Lung (tissue), 12 donors: Measurements from ENCODE around the gene SRRM3. TPM values are rescaled to one million over a fixed set of nuclear protein-coding genes. Genes with fewer than 3 reads are reported as not detected.

ENCODE experiments used
- ATAC-seq: fragments of 200-7000 bp; cut with Tn5 transposase; one replicate; pipeline ENCODE4 v1.9.1; 2020; ENCODE audit warnings: moderate number of reproducible peaks; ENCODE audit not compliant: insufficient read depth, low FRiP score
- DNase-seq, 3 donors: peaks; one replicate each; pipeline ENCODE4 v3.0.0-alpha.2; 2013 to 2017
- H3K27ac ChIP-seq, 2 donors: one replicate each; pipeline ENCODE4 v1.5.1; 2013; ENCODE audit warnings: mild to moderate bottlenecking in 2 of 2, moderate library complexity in 2 of 2, control low read depth in 1 of 2, inconsistent platforms in 1 of 2, low read depth in 1 of 2, low read length in 1 of 2
- H3K27me3 ChIP-seq, 3 donors: one replicate each; pipeline ENCODE4 v1.5.1; 2013; ENCODE audit warnings: low read length in 2 of 3; ENCODE audit not compliant: control insufficient read depth in 3 of 3, insufficient read depth in 3 of 3
- H3K36me3 ChIP-seq, 4 donors: one replicate each; pipeline ENCODE4 v1.5.1; 2013; ENCODE audit warnings: low read length in 4 of 4, mild to moderate bottlenecking in 1 of 4, moderate library complexity in 1 of 4; ENCODE audit not compliant: control insufficient read depth in 4 of 4, insufficient read depth in 4 of 4
- H3K4me1 ChIP-seq, 5 donors: one replicate each; pipeline ENCODE4 v1.5.1; 2013; ENCODE audit warnings: low read length in 5 of 5, mild to moderate bottlenecking in 2 of 5, moderate library complexity in 1 of 5; ENCODE audit not compliant: control insufficient read depth in 5 of 5, insufficient read depth in 5 of 5
- H3K4me3 ChIP-seq: one replicate; pipeline ENCODE4 v1.5.1; 2013; ENCODE audit warnings: mild to moderate bottlenecking, control low read depth, moderate library complexity
- H3K9ac ChIP-seq, 2 donors: one replicate each; pipeline ENCODE4 v1.5.1; 2013; ENCODE audit warnings: low read length in 2 of 2, control low read depth in 1 of 2; ENCODE audit not compliant: insufficient read depth in 1 of 2
- H3K9me3 ChIP-seq, 4 donors: one replicate each; pipeline ENCODE4 v1.5.1; 2013; ENCODE audit warnings: low read length in 3 of 4, mild to moderate bottlenecking in 1 of 4, moderate library complexity in 1 of 4; ENCODE audit not compliant: control insufficient read depth in 4 of 4, insufficient read depth in 3 of 4
- CTCF ChIP-seq: IDR thresholded peaks from 2 replicates; pipeline ENCODE4 v1.5.1; 2012; ENCODE audit warnings: mild to moderate bottlenecking; ENCODE audit errors: control extremely low read depth, extremely low read depth
- WGBS, 2 donors: extraction: QIAGEN DNeasy Blood & Tissue Kit; methylation state at CpG; one replicate each; pipeline ENCODE4 v1.1.7; 2013; 5-methylcytosine and 5-hydroxymethylcytosine counted together
- polyA plus RNA-seq, 2 donors: library from polyadenylated mRNA; stranded (reverse); fragments of 200-250 nt; gene quantifications; one replicate each; pipeline ENCODE4 v1.2.1, GENCODE V29; 2013
- total RNA-seq, 2 donors: library from RNA; depleted of rRNA in 1 of 2; stranded (reverse); fragments of >200 nt in 1 of 2; gene quantifications; one replicate each; pipeline ENCODE4 v1.2.1, GENCODE V29; 2014 to 2021
- donor health status: control.
- donor health status: control.
- donor health status: Bipolar disorder and iron deficiency.
- donor health status: healthy.
- donor health status: DM: yes; HTN: yes; CAD: no.

The SRRM3 gene
- total and polyA plus RNA-seq, 4 donors, result 0.14 to 0.83 (median 0.63) TPM

DNA sequence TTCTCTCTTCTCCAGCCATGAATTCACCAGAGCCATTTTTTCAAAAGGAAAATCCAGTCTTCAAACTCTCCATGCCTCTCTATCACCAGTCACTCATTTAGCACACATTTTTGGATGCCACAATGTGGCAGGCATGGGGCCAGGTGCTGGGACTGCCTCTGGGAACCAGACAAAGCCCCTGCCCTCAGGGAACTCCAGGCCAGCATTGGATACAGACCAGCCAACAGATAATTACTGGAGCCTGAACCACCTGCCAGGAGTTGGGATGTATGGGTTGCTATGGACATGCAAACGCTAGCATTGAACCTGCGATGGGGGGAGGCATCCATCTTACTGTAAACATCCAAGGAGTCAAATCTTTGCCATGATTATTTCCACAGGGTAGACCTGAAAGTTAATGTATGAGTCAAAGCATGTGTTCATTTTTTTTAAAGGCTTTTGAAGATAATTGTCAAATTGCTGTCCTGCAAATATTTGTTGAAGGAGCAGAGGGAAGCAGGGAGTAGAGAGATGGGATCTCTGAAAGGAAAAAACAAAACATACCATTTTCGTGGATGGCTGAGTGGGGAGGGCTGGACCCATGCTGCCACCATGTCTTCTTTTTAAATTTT is 43.2 kb downstream of the SRRM3 start:
- Histone ChIP-seq H3K9ac (no peak overlapping the region), H3K9me3 (peaks cover 0 to 5% (median 0%) of the 10 kb centered on the region in 4 donors), H3K4me3 (no peak overlapping the region), H3K27ac (no peak overlapping the region), H3K36me3 (no peaks in the 10 kb centered on the region), H3K4me1 (no peaks in the 10 kb centered on the region), H3K27me3 (no peaks in the 10 kb centered on the region)
- no peak for DNase-seq
- no peak for TF ChIP-seq CTCF
- 43 to 56% methylated on average over 3 of the region's 3 CpGs for WGBS, 2 donors
- ATAC-seq, result no peak

GRCh38 chr7:76246804-76247389 is 45.2 kb downstream of the SRRM3 start:
- peaks cover 0 to 5% (median 0%) of the 10 kb centered on the region in 4 donors for H3K9me3 ChIP-seq
- 66 to 71% methylated on average over 5 of the region's 5 CpGs for WGBS, 2 donors
- no peak overlapping the region for H3K9ac ChIP-seq
- H3K27me3 ChIP-seq, result no peaks in the 10 kb centered on the region
- no peak for TF ChIP-seq CTCF
- H3K4me1 ChIP-seq, result peaks cover 0 to 6% (median 0%) of the 10 kb centered on the region in 5 donors
- ATAC-seq (no peak), DNase-seq (no peak)
- no peaks in the 10 kb centered on the region for H3K36me3 ChIP-seq
- H3K27ac ChIP-seq, result no peak overlapping the region
- no peak overlapping the region for H3K4me3 ChIP-seq

DNA sequence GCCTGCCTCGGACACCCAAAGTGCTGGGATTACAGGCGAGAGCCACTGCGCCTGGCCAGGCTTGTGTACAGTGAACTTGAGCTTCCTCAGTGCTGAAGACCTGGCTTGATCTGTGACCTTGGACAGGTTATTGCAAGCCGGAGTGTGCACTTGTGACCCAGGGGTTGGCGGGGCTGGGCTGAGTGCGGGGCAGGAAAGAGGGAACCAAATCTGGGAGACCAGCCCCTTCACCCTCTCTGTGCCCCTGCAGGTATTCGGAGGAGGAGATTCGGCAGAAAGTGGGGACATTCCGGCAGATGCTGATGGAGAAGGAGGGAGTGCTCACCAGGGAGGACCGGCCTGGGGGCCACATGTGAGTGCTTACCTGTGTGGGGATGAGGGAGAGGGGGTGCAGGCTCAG is 46.2 kb downstream of the SRRM3 start:
- WGBS, 2 donors, result 87 to 94% methylated on average over 10 of the region's 10 CpGs
- ATAC-seq, result no peak
- H3K27ac ChIP-seq, result no peak overlapping the region
- H3K9ac ChIP-seq, result no peak overlapping the region
- DNase-seq, result no peak
- no peaks in the 10 kb centered on the region for H3K36me3 ChIP-seq
- H3K4me1 ChIP-seq, result peaks cover 0 to 6% (median 0%) of the 10 kb centered on the region in 5 donors
- H3K27me3 ChIP-seq, result no peaks in the 10 kb centered on the region
- peaks cover 0 to 3% (median 0%) of the 10 kb centered on the region in 4 donors for H3K9me3 ChIP-seq
- no peak overlapping the region for H3K4me3 ChIP-seq
- TF ChIP-seq CTCF, result no peak
